NCI-H2081 treated with DMSO at 0.1 percent for 48 hours (cell line): ENCODE data around the gene SH3BP4.

Source experiments
- DNase-seq: peaks from one replicate; lab custom pipeline; 2025; lab: John Stamatoyannopoulos, UW

The SH3BP4 gene

DNA sequence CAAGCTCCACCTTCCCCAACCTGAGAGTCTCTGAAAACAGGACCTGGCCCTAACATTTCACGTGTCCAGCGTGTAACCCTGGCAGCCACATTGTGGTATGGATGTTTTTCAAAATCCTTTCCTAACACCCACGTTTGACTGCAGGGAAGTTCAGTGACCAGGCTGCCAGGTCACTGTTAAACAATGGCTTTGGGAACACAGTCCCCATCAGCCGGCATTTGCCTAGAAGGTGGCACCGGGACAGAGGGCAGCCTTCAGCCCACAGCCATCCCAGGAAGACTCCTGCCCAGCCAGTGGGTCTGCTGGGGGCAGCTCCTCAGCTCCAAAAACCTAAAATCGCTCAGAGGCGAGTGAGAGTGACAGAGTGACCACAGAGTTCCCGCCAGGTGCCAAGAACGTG, 140.2 kb downstream of the SH3BP4 start:
- DNase-seq, result no peak

DNA sequence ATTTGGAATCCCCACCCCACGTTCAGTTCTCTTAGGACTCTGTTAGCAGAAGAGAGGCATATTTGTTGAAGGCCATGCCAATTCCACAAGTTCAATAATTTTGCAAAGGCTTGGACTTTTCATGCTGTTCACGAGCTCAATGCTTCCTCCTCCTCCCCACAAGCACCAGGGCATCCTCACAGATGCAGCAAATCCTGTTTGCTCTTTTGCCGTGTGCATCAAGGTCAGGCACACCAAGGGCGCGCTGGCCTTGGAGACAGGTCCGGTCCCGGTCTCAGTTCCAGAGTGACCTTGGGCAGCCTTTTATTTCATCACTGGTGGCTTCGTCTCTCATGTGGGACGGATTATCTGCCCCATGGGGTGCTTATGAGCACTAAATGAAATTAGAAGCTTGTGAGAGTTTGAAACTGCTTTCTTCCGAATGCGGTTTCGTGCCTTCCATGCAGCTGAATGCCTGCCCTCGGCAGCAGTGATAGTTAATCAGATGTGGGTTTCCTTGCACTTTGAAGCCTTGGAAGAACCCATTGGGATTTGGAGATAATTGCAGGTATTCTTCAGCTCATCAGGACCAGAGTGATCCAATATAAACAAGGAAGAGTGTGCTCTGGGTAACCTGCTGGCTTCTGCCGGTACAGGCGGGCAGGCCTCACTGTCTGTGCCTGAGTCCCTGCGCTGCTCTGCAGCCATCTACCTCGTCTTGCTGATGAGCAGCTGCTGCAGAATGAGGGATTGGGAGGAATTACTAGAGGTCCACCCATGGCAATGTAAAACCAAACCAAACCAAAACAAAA, 140.8 kb downstream of the SH3BP4 start:
- no peak for DNase-seq

DNA sequence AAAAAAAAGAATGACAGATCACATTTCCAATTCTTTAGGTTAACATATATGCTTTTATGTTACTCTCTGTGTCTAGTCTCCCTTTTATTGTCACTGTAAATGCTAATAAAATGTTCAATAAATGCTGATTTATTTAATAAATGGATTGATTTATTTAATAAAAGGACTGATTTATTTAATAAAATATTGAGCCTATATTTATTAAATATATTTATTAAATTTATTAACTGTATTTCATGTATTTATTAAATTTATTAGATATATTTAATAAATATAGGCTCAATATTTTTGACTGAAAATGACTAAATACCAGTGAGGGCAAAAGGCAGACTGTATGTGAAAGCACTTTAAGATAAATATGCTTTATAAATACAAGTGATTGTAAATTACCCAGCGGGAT, 142.6 kb downstream of the SH3BP4 start:
- DNase-seq, result no peak

DNA sequence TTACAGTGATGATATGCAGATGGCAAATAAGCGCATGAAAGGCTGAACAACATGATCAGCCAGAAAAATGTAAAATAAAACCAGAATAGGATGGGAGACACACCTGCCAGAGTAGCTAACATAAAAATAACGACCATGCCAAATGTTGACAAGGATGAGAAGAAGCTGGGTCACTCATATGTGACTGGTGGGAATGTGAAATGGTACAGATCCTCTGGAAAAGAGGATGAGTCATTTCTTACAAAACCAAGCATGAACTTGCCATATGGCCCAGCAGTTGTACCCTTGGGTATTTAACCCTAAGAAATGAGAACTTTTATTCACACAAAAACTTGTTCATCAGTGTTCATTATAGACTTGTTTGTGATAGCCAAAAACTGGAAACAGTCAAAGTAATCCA, 143.8 kb downstream of the SH3BP4 start:
- DNase-seq, result no peak

DNA sequence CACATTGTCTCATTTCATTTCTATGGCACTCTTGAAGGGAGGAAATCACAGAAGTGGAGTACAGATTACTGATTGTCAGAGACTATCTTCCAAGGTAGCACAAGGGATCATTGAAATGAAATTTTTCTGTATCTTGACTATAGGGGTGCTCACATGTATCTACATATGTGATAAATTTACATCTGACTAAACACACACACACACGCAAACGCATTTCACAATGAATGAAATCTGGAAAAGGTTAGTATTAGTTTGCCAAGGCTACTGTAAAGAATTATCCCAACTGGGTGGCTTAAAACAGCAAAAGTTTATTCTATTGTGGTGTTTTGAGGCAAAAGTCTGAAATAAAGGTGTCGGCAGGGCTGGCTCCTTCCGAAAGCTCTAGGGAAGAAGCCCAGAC, 144.6 kb downstream of the SH3BP4 start:
- no peak for DNase-seq

DNA sequence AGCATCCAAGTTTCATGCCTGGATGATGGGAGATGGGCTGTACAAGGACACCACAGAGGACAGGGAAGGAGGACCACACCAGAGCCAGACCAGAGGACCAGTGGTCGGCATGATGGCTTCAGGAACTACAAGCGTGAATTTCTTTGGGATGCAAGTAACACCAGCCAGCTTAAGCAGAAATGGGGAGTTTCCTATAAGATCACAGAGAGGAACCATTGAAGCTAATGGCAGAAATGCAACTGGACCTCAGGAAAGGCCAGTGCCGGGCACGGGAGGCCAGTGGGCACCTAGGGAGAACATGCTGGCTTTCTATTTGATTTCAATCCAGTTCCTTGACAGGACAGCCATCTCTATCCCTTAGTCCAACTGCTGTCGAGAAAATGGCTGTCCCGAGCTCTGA, 145.4 kb downstream of the SH3BP4 start:
- DNase-seq, result no peak

DNA sequence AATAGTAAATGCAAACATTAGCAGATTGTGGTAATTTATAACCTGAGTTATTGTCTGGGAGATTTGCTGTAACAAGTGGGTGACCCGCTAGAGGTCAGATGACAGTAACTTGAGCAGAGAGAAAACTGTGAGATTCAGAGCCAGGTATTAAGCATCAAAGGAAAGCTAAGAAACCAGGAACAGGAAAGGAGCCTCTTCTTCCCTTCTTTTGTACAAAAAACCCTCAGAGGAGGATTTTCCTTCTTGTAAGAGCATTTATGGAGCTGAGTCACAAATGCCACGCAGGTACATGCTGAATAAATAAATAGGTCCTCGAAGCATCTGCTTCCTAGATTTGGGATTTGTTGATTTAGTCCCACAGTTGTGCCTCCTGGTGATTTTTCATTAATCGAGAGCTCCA, 146.5 kb downstream of the SH3BP4 start:
- no peak for DNase-seq

DNA sequence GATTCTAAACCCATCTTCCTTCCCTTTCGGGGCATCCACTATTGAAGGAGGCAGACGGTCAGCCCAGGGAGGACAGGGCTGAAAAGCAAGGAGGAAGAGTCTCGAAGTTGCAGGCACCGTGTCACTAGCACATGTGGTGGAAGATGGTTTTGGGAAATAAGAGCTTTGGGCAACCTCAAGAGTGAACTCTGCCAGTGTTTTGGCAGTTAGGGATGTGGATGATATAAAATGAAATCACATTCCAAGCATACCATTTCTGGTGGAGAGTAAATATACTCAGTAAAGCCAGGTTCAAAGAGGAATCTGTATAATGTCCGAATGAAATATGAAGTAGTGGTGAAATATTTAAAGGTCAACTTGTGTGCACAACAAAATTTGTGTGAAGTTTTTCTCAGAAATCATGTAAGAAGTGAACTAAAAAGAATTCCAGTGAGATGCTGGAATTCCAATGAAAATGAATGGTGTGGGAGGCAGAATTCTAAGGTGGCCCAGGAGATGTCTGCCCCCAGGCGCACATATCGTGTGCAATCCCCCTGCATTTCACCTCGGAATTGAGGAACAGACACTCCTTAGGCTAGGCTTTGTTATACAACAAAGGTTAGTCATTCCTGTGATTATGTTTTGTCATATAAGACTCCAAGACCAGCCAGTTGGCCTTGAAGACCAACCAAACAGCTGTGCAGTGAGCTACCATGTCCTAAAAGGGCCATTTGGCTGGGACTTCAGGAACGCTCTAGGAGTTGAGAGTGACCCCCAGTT, 147.1 kb downstream of the SH3BP4 start:
- no peak for DNase-seq

DNA sequence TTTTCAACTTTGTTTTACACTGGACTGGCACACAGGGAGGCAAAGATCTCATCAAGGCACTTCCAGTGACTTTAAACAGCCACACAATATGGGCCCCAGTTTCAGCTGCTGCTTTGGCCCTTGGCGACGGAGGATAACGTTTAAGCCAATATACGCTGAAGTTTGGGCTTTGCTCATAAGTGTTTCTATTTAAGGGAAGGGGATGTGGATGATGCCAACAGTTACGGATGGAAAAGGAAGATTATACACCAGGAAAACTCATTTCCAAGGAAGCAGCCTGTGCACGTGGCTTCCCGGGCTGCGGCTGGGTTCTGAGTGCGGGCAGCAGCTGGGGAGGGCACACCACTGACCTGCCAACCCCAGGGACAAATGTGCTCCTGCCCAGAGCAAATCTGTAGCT, 151.1 kb downstream of the SH3BP4 start:
- DNase-seq, result no peak
